ENCODE measurements around the gene PAN3.
A peak's percentile ranks its signal among the peaks of the same experiment; 100 is the strongest.

Gene PAN3

DNA sequence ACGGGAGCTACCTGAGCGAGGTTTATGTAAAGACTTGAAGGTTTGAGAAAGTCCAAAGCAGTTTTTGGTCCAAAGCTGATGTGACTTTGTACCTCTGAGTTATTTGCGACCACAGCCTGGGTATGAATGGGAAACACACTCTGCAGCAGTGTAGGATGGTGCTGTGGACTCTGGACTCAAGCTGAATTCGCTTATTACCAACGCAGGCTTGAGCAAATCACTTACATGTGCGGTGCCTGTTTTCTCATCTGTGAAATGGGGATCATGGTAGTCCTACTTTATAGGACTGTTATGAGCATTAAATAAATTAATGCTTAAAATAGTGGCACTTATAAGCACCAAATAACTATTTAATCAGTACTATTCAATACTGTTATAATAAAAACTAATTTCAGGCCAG lies 176.5 kb downstream of the PAN3 start:
- no peak for DNase-seq

DNA sequence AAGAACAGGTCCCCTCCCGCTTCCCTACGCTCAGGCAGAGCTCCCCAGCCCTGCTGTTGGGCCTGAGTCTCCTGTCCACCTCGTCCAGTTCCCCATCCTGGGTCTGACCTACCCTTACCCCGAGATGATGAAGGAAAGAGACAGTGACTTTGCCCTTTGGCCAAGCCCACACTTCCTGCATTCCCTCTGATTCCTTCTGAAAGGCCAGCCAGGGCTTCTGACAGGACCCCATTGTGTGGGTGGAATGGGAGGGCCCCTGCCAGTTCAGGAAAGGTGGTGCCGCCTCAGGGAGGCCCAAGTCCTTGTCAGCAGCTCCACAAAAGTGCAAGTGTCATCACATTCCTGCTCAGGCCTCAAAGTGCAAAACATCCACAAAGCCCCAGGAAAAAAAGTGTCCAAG lies 177.8 kb downstream of the PAN3 start:
- no peak for DNase-seq

DNA sequence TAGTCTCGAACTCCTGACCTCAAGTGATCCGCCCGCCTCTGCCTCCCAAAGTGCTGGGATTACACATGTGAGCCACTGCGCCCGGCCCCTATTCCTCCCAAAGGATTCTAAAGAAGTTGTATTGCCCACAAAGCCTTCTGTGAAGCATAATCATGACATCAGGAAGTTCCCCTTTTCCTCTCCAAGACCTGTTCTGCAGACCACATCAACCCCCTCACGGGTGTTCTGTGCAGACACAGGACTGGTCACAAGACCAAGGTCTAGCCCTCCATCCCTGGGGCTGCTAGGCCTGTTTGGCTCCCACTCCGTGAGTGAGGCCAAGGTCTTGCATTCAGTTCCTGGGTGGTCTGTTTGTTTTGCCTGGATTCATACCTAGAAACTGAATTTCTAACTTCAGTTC lies 178.5 kb downstream of the PAN3 start:
- DNase-seq = no peak

DNA sequence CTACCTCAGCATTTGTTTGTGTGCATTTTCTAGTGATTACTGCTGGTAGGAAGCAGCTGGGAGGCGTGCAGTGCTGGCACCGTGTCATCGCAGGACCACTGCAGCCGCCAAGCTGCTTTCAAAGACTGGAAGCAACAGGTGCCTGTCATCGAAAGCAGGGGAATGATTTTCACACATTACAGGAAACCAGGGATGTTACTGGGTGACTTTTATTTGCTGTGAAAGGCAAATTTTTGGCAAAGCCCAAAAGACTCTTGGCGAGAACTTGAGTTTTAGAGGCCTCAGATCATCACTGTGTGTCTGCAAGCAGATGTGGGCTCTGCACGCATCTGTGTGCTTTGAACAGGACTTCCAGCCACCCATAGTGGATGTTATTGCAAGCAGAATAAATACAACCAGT lies 180.2 kb downstream of the PAN3 start:
- DNase-seq = peak; percentile 7

DNA sequence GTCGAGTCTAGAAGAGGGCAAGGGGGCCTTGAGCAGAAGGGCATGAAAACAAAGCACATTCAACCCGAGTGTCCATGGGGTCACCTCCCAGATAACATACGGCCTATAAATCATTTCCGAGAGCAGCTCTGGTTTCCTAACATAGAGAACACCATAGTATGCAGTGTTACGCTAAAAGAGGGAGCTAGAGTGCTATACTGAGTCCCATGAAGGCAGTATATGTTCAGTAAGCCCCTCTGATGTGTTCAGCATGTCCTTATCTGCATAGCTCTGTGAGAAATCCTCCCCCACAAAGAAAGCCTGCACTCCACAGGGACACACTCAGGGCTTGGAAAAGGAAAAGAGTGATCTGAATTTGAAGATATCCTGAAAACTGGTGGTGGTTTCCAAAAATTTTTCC lies 181.2 kb downstream of the PAN3 start:
- DNase-seq = no peak

DNA sequence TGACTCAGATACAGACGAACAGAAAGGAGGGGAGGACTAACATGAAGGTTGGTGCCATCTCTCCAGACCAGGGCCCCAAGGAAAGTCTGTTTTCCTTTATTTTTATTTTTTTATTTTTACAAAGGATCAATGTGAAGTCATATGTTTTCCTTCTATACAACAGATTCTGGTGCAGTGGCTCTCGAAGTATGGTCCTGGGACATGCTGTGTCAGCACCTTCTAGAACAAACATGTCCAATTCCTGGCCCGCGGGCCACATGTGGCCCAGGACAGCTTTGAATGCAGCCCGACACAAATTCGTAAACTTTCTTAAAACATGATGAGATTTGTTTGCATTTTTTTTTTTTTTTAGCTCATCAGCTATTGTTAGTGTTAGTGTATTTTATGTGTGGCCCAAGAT lies 181.9 kb downstream of the PAN3 start:
- DNase-seq = no peak

DNA sequence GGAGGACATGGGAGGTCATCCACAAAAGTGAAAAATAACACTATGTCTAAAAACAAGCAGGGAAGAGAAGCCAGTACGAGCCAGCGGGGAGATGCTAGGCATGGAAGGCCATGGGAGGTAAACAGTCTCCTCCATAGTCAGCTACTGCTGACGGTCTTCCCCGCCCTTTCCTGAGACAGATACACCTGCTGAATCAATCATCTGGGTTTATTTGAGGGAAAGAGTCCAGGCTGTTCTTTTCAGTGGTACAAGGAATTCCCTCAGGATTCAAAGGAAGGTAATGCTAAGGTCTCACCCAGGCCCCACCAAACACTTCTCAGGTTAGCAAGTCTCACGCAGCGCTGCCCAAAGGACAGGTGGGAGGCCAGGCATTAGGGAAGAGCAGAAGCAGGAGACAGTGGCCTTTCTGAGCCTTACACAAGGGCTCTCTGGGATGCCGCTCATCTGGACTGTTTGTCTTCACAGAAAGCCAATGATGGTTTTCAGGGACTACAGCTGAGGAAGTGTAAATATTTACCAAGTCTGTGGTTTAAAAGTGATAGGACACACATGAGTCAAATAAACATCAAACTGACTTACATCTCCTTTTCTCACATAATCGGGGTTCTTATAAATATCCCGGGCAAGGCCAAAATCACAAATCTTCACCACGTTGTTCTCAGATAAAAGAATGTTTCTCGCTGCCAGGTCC lies 182.7 kb downstream of the PAN3 start:
- no peak for DNase-seq

DNA sequence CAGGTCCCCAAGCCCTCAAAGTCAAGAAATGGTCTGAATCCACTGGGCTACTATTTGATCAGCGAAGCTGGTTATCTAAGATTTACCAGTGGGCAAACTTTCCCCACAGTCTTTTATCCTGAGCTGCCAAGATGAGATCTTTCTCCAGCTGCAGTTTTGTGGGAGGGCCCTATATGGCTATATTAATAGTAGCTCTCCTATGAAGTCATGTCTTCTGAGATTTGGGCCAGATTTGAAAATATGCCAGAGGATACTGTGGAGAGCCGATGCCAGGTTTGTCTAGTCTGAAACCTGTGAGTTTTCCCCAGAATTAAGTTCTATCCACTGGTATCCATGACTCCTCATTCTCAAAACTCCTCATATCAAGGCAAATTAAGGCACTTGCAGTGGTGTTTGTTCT lies 183.4 kb downstream of the PAN3 start:
- DNase-seq = no peak

DNA sequence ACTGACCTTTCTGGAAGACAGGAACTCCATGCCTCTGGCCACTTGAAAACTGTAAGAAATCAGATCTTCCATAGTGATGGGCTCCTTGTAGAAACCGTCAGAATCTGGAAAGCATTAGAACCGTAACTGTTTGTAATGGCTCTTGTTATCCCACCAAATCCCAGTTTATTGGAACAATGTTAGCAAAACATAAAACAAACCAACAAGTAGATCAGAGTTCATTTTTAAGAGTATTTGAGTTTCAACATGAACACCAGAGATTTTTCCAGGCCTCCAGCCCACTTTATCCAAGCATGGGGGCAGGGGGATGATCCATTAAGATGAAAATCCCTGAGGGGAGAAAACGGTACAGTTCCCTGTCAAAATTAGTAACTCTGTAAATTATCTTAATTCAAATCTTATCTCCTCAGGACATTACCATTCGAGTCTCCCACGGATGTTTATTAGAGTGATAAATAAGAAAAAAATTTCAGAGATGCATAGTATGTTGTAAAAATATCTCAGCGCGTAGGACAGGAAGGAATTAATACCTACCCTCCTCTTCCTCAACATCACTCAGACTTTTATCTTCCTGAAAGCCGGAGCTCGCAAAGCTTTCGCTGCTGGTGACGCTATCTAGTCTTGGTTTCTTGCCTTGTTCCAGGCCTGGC lies 184.0 kb downstream of the PAN3 start:
- DNase-seq = no peak

DNA sequence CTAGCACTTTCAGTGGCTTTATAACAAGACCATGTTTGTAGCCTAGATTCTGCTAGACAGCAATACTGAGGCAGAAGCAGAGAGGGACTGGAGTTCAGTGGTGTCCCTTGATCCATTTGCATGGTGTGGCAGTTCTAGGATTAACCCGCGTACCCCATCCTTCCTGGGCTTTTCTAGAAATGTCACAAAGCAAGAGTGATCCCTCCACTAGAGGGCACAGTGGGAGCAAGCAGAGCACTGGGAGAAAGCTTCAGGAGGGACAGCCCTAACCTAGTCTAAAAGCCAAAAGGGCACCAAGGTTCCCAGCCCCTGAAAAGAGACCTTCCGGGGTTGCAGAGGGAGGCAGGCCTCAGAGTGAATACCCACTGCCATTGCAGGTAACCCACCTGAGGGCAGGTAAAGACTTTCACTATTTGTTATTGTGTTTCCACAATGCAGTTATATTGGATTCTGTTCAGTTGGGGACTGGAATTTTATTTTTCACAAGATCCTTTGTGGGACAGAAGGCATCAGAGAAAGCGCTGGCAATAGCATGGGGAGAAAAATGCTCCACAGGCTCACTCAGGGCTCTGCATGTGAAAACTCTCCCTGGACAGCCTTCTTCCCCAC lies 185.9 kb downstream of the PAN3 start:
- DNase-seq = peak; percentile 10

DNA sequence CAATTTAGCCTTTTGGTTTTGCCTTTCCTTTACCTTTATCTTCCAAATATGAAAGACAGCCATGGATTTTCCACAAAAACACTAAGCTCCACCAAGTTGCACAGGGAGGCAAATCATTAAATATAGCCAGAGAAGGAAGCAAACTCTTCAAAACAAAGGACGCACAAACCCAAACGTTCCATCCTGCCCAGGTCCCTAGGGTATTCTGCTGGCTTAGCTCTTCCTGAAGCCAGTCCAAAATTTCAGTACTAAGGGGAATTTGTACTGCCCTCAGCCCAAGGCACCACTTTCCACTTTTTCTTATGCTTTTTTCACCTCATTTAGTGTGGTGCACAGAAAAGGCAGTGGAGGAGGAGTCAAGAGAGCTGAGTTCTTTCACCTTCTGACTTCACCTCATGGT lies 186.7 kb downstream of the PAN3 start:
- no peak for DNase-seq

DNA sequence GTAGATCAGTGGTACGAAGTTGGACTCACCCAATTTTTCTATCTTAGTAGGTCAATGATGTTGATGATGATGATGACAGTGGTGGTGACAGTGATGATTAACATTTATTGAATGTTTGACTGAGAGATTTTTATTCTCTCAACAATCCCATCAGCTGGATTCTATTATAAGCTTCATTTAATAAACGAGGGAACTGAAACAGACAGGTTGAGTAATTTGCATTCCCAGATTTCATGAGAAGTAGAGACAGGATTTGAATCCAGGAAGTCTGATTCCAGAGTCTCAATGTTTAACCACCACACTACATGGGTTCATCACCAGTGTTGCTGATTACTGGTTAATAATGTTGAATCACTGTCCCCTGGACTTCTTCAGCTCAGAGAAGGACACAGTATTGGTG lies 187.7 kb downstream of the PAN3 start:
- no peak for DNase-seq

DNA sequence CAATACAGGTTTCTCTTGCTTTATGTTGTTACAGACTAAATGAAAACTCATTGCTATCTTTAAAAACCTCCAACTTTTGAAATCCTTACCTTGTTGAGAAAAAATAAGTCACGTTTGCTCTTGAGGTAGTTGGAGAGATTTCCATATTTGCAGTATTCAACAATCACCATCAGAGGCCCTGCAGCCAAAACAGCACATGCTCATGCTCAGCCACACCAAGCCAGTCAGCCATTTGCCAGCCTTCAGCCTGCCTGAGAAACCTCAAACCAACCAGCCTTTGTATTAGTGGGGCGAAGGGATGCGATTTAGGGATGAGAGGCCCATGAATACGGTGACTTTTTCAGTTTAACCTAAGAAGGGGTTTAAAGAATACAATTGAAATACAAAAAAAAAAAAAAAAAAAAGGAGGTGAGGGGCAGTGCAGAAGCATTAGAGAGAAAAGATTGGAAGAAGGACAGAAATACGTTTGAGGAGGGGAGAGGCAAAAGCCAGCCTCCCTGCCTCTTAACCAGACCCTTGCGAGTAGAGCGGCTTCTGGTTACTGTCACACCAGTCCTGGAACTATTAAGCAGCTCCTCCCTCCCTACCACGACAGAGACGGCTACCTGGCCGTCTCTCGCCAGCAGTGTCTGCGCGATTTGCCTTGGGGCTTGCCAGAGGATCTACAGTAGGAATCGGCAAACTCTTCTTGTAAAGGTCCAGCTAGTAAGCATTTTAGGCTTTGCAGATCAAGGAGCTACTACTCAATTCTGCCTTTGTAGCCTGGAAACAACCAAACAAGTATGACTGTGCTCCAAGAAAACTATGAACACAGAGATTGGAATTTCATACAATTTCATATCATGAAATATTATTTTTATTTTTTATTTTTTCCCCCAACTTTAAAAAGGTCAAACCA lies 189.3 kb downstream of the PAN3 start:
- no peak for DNase-seq

DNA sequence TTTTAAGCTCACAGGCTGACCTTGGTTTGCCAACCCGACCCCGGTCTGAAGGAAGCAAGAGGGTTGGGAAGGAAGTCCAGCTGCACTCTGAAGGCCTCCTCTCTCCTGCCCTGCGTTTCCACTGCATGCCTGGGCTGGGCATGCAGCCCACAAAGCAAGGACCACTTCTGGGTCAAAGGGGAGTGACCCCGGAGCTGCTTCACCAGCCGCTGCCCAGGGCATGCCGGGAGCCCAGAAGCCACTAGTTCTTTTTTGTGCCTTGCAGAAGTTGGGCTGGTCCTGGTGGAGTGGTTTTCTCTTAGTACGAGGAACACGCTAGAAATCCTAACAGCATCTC lies 189.9 kb downstream of the PAN3 start:
- DNase-seq = no peak

DNA sequence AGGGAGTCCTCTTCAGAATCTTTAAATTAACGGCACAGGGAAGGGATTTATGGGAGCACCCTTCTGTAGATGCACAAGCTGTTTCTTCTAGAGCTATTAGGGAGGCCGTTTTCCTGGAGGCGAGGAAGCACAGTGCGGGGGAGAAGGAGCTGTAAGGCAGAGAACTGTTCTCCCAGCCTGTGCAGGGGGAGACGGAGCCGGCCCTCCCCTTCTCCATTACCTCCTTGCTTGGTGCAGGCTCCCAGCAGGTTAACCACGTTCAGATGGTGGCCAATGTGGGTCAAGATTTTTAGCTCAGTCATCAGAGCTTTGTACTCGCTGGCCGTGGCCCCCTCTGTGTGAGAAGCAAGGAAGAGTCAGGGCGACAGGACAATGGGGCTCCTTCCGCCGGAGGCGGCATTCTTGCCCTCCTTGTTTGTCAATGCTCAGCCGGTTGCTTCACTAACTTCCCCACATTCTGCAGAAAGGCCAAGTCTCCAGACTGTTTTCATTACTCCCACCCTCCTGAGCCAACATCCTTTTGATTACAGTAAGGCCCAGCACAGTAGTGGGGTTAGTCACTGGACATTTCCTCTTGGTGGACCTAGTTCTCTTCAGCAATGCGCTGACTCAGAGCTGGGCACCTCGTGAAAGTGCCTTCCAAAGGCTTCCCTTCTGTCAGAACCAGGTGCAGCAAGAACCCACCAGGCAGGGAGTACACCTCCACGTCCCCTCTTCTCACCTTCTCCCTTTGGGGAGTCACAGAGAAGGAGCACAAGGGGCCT lies 191.2 kb downstream of the PAN3 start:
- no peak for DNase-seq

DNA sequence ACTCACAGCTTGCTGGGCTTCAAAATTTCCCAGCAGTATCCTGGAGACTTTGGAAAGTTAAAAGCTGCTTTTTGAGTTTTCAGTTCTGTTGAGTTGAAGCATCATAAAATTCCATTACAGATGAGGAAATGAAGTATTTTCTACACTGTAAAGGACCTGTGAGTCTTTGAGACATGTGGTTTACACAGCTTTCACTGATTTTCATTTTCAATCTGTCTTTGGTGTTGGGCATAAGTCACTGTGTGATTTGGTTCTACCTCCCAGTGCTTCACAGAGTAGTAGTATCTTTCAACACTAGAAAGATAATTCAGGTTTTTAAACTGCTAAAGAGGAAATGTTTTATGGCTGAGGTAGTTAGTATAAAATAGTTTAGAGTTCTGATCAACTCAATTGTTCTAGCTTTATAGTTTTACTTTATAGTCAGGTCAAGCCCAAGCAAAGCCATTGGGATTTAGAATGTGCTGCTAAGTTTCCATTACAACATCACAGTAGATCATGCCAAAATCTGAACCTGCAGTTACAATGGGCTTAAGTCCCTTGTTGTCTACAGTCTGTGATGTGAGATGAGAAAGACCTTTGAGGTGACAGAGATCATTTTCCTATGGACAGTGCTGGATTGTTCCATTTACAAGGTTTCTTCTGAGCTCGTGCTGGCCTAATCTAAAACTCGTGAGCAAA lies 195.0 kb downstream of the PAN3 start:
- no peak for DNase-seq

DNA sequence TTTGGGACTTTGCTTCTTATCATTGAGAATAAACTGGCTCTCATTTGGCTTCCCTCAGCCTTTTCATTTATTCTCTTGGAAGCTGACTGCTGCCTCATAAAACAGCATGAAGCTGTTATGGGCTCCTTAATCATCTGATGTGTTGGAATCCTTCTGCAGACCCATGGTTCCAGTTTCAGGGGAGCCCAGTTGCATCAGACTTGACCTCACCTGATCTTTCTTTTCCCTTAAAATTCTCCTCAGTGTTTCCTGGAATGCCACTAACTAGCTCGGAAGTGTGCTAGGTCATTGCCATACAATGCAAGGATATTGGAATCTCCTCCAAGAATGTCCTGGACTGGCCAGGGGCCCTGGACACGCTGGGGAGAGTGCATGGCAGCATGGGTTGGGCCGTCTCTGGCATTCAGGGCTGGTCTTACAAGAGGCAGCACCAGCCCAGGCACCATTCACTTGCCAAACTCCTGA lies 197.9 kb downstream of the PAN3 start:
- no peak for DNase-seq

DNA sequence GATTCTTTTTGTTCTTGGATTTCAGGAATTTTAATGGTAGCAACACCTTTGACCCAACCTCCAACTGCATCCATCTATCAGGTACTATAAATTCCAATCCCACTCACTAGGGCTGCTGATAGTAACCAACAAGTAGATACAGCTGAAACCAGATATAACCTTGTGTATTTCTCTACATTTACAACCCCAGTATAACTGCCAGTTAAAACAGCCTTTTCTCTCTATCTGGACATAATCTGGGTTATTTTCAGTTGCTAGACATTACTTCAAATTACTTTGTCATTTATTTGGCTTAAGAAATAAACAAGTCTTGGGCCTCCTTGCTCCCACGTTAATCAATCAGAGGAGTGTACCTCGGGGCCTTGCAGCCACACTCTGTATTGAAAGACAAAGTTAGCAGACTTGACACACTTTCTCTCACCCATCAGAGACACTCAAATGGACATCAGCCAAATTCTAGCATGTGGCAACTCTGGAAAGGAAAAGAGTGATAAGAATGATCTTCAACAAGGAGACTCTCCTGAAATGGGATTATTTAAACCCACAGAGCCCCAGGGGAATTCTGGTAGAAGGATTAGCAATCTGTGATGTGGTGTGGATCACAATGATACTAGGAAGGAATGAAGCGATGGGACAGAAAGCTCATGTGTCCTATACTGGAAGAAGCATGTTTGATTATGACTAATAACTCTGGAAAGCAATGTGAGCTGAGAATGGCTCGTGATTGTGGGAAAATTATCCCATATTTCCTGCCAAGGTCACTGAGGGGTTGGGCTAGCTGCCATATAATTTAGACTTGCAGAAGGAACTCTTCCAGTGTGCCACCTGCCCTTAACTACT lies 199.0 kb downstream of the PAN3 start:
- DNase-seq = no peak

DNA sequence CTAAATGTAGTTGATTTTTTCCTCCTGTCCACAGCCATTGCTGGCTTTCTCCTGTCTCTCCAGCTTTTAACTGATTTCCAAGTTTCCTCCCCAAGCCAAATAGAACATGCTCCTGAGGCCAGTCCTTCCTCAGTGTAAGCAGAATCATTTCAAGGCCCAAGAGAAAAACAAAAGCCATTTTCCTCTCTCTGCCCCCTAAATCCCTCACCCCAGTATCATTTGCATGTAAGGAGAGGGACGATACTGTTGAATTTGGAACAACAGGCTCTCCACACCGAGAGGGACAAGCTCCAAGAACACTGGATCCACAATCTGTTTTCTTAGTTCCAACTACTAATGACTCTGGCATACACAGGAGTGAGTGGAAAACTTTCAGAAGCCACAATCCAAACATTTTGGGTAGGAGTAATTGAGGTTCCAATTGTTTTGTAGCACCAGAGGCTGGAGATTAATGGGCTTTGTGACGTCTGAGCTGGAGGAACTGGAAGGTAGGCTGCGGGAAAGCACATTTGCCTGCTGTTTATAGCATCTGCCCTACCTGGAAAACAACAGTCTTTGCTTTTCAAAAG lies 199.7 kb downstream of the PAN3 start:
- no peak for DNase-seq

DNA sequence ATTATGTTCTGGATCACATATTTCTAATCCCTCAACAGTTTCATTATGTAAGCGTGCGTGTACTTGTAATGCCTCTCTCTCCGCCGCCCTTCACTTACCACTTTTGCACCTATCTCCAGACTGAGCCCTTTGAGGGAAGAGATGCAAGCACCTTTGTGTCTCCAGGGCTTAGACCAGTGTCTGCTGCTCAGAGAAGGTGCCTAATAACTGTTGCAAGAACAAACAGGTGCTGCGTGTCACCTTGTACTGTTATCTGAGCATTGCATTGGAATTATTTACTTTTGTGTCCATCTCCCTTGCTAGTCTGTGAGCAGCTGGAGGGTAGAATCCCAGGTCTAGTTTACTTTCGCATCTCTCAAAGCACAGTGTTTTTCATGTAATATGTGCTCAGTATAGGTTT lies 200.4 kb downstream of the PAN3 start:
- DNase-seq = no peak

DNA sequence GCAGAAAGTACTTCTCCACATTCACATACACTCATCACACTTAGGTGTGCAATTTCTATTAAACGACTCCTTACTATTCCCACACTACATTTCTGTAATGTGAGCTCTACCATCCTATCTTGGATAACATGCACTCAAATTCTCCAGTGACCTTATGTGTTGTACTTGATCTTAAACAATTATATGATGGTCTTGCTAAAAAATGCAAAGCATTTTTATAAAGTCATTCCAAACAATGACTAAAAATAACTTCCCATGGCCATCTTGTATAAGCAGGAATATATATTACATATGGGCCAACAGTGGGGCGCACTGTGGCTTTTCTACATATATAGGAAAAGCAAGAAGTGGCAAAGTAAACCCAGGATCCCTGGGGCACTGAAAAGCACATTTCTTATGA lies 201.1 kb downstream of the PAN3 start:
- DNase-seq = no peak

Data from NCI-H1092 (cell line).